D721Med (cell line): ENCODE data around the gene SELENON.

Experiments
- DNase-seq: peaks from one replicate; pipeline ENCODE4 v3.0.0; 2011; ENCODE audit warnings: low spot score; ENCODE audit not compliant: insufficient read length
- FAIRE-seq: peaks from 2 replicates; lab custom pipeline; 2011; peaks lifted over from hg19 to GRCh38; lab: Jason Lieb, UNC
- CTCF ChIP-seq: IDR thresholded peaks from 2 replicates; pipeline ENCODE4 v1.5.1; 2012; ENCODE audit warnings: mild to moderate bottlenecking, control low read depth; ENCODE audit not compliant: insufficient read depth; ENCODE audit errors: missing control alignments

The SELENON gene

DNA sequence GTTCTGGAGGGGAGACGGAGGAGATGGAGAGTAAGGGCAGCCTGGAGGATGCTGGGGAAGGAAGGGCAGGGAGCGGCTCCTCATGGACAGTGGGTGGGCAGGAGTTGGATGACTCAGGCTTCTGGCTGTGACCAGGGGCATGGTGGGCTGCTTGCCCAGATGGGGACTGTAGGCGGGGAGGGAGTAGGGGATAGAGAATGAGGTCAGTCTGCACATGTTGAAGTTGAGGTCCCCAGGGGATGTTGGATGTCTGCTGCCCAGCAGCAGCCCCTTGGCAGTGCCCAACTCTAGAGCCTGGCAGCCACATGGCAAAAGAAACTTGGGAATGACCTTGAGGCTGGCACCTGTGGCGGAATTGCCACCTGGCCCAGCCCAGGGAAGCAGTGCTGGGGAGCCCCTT lies 6.4 kb downstream of the SELENON start:
- DNase-seq (no peak), FAIRE-seq (no peak)
- TF ChIP-seq CTCF: no peak

GRCh38 chr1:25807480-25808390 lies 7.7 kb downstream of the SELENON start:
- DNase-seq (no peak), FAIRE-seq (no peak)
- no peak for TF ChIP-seq CTCF

DNA sequence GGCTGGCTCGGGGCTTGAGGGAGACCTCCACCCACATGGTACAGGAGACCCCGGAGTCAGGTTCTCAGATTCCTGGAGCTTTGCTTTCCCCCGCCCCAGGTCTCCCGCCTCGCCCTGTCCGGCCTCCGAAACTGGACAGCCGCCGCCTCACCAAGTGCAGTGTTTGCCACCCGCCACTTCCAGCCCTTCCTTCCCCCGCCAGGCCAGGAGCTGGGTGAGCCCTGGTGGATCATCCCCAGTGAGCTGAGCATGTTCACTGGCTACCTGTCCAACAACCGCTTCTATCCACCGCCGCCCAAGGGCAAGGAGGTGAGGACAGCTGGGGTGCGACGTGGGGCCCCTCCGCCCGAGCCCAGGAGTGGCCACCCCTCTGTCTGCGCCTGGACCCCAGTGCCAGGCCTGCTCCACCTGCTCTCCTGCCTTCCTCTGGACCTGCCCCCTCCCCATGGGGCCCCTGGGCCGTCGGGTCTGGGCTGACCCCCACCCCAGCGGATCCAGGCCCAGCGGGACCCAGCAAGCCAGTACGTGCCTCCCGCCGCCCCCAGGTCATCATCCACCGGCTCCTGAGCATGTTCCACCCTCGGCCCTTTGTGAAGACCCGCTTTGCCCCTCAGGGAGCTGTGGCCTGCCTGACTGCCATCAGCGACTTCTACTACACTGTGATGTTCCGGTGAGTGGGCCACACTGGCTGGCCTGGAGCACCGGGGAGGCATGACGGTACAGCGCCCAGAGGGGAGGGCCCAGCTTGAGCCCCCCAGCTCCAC lies 8.7 kb downstream of the SELENON start:
- TF ChIP-seq CTCF: no peak
- FAIRE-seq (no peak), DNase-seq (no peak)

DNA sequence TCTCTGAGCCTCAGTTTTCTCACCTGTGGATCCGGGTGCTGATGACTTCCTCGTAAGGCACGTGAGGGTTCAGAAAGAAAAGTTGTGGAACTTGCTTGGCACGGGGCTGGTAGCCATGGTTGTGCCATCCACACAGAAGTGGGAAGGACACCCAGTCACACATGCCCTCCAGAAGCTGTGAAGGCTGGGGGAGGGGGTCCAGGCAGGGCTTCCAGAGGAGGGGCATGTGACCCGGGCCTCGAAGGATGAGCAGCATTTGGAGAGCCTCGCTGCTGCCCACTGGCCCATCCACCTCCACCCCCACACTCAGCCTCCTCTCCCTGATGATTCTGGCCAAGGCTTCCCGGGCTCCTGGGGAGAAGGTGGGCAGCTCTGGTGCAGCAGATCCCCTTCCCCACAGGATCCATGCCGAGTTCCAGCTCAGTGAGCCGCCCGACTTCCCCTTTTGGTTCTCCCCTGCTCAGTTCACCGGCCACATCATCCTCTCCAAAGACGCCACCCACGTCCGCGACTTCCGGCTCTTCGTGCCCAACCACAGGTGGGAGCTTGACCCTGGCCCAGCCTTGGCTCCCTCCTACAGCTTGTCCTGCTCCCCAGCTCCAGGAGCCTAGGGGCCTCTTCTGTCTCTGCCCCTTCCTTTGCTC lies 9.4 kb downstream of the SELENON start:
- DNase-seq (no peak), FAIRE-seq (no peak)
- TF ChIP-seq CTCF: no peak

DNA sequence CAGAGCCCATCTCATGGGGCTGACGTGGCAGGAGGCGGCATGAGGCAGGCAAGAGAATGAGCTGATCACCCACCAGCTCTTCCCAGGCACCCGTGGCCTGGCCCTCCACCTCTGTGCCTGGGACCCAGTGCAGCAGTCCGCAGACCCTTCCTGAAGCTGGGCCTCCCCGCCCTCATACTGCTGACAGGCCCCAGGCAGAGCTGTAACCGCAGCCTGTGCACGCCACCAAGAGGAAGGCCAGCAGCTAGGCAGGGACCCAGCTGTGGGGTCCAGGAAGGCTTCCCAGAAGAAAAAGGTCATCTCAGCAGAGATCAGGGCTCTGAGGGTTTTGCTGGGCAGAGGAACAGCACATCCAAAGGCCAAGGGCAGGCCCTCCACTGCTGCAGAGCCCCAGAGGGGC lies 9.9 kb downstream of the SELENON start:
- DNase-seq (no peak), FAIRE-seq (no peak)
- TF ChIP-seq CTCF: no peak

GRCh38 chr1:25810341-25811299 lies 10.6 kb downstream of the SELENON start:
- peak; percentile 76 for TF ChIP-seq CTCF
- FAIRE-seq (no peak), DNase-seq (peak; percentile 59)
